ENCODE data around the gene EHD1.
"Not testable (repeated sequence)": the region's sequence is repeated elsewhere in the genome, so short reads cannot be mapped to it uniquely, and the experiment has no call there.

The EHD1 gene

GRCh38 chr11:64823568-64824119, 54.8 kb downstream of the EHD1 start:
- H3K9ac ChIP-seq (ENCODE audit: low read length) = no peak overlapping the region
- no peak overlapping the region for H3K4me3 ChIP-seq (ENCODE audit: insufficient read depth, low read length, poor library complexity, severe bottlenecking)
- H4K20me1 ChIP-seq (ENCODE audit: low read depth, low read length) = no peaks in the 10 kb centered on the region
- H3K27me3 ChIP-seq (ENCODE audit: low read length) = no peaks in the 10 kb centered on the region
- H3K79me2 ChIP-seq (ENCODE audit: insufficient read depth, low read length) = no peaks in the 10 kb centered on the region
- no peak overlapping the region for H3K27ac ChIP-seq (ENCODE audit: low read depth, low read length)
- H3K36me3 ChIP-seq (ENCODE audit: low read length) = no peaks in the 10 kb centered on the region
- no peaks in the 10 kb centered on the region for H3F3A ChIP-seq (ENCODE audit: insufficient read depth)
- no peaks in the 10 kb centered on the region for H3K9me3 ChIP-seq (ENCODE audit: insufficient read depth, low read length)
- no peak overlapping the region for H3K4me2 ChIP-seq (ENCODE audit: low read depth, low read length, poor library complexity, severe bottlenecking)
- no peak for TF ChIP-seq EZH2phosphoT487 (conservative IDR thresholded peaks at IDR 0.05; ENCODE audit: low read length)
- TF ChIP-seq, protein P1, sequence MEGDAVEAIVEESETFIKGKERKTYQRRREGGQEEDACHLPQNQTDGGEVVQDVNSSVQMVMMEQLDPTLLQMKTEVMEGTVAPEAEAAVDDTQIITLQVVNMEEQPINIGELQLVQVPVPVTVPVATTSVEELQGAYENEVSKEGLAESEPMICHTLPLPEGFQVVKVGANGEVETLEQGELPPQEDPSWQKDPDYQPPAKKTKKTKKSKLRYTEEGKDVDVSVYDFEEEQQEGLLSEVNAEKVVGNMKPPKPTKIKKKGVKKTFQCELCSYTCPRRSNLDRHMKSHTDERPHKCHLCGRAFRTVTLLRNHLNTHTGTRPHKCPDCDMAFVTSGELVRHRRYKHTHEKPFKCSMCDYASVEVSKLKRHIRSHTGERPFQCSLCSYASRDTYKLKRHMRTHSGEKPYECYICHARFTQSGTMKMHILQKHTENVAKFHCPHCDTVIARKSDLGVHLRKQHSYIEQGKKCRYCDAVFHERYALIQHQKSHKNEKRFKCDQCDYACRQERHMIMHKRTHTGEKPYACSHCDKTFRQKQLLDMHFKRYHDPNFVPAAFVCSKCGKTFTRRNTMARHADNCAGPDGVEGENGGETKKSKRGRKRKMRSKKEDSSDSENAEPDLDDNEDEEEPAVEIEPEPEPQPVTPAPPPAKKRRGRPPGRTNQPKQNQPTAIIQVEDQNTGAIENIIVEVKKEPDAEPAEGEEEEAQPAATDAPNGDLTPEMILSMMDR (IDR thresholded peaks at IDR 0.05; ENCODE audit: insufficient read depth, low read length, poor library complexity, severe bottlenecking) = no peak
- H2AFZ ChIP-seq (ENCODE audit: low read depth, low read length, severe bottlenecking) = no peak overlapping the region
- no peaks in the 10 kb centered on the region for H3K9me2 ChIP-seq (replicated peaks; ENCODE audit: insufficient read depth, low read length)

DNA sequence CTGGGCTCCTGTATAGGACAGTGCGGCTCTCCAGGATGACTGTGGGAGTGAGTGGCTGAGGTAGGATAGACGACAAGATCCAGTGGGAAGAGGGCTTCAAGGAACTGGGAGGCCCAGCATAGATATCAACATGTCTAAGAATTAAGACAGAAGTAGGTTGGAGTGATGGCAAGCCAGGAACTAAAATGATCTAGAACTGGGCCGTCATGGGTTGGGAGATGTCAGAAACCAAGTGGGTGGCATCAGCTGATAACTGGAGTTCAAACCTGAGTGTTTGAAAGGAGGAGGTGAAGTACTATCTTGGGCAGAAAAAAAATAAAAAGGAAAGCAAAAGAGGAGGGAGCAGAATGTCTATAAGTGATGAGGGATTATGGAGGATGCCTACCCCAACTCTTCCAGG, 60.9 kb downstream of the EHD1 start:
- H3K4me2 ChIP-seq (ENCODE audit: low read depth, low read length, poor library complexity, severe bottlenecking) = no peak overlapping the region

DNA sequence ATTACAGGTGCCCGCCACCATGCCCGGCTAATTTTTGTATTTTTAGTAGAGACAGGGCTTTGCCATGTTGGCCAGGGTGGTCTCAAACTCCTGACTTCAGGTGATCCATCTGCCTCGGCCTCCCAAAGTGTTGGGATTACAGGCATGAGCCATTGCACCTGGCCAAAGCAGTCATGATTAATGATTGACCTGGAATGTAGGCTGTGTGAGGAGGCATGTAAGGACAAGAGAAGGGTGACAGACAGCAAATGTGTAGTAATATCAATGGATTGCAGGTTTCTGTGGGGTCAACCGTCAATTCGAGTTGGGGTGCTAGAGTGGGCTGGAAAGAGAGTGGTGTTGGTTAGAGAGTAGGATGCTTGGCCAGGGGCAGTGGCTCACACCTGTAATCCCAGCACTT, 63.0 kb downstream of the EHD1 start:
- H3K9ac ChIP-seq (ENCODE audit: low read length); H3K79me2 ChIP-seq (ENCODE audit: insufficient read depth, low read length); H4K20me1 ChIP-seq (ENCODE audit: low read depth, low read length); H3K36me3 ChIP-seq (ENCODE audit: low read length); H3K9me3 ChIP-seq (ENCODE audit: insufficient read depth, low read length); H3K9me2 ChIP-seq (replicated peaks; ENCODE audit: insufficient read depth, low read length); H3K4me3 ChIP-seq (ENCODE audit: insufficient read depth, low read length, poor library complexity, severe bottlenecking); H3K27me3 ChIP-seq (ENCODE audit: low read length); H2AFZ ChIP-seq (ENCODE audit: low read depth, low read length, severe bottlenecking); H3K4me2 ChIP-seq (ENCODE audit: low read depth, low read length, poor library complexity, severe bottlenecking): not testable (repeated sequence)
- H3K27ac ChIP-seq (ENCODE audit: low read depth, low read length) = peak overlapping the region; percentile 68; the same call in 1 of the 2 replicates
- H3F3A ChIP-seq (ENCODE audit: insufficient read depth) = peaks cover 21% of the 10 kb centered on the region

More for the DNA sequence above, 60.9 kb downstream of the EHD1 start:
- TF ChIP-seq, protein P1 (IDR thresholded peaks at IDR 0.05; ENCODE audit: insufficient read depth, low read length, poor library complexity, severe bottlenecking) = no peak
- no peak for TF ChIP-seq EZH2phosphoT487 (conservative IDR thresholded peaks at IDR 0.05; ENCODE audit: low read length)
- no peaks in the 10 kb centered on the region for H3K9me2 ChIP-seq (replicated peaks; ENCODE audit: insufficient read depth, low read length)
- no peaks in the 10 kb centered on the region for H3K79me2 ChIP-seq (ENCODE audit: insufficient read depth, low read length)
- H3K9ac ChIP-seq (ENCODE audit: low read length) = no peak overlapping the region
- no peaks in the 10 kb centered on the region for H3K27me3 ChIP-seq (ENCODE audit: low read length)
- no peak overlapping the region for H3K27ac ChIP-seq (ENCODE audit: low read depth, low read length)
- H3K9me3 ChIP-seq (ENCODE audit: insufficient read depth, low read length) = no peaks in the 10 kb centered on the region
- H3F3A ChIP-seq (ENCODE audit: insufficient read depth) = peaks cover 15% of the 10 kb centered on the region
- H2AFZ ChIP-seq (ENCODE audit: low read depth, low read length, severe bottlenecking) = no peak overlapping the region
- no peaks in the 10 kb centered on the region for H3K36me3 ChIP-seq (ENCODE audit: low read length)
- H3K4me3 ChIP-seq (ENCODE audit: insufficient read depth, low read length, poor library complexity, severe bottlenecking) = no peak overlapping the region
- no peaks in the 10 kb centered on the region for H4K20me1 ChIP-seq (ENCODE audit: low read depth, low read length)

GRCh38 chr11:64814712-64815187, 63.7 kb downstream of the EHD1 start:
- peak overlapping the region; percentile 28 for H3K4me2 ChIP-seq (ENCODE audit: low read depth, low read length, poor library complexity, severe bottlenecking)
- no peaks in the 10 kb centered on the region for H4K20me1 ChIP-seq (ENCODE audit: low read depth, low read length)

More at GRCh38 chr11:64814712-64815187, 63.7 kb downstream of the EHD1 start:
- no peaks in the 10 kb centered on the region for H3K9me3 ChIP-seq (ENCODE audit: insufficient read depth, low read length)
- no peaks in the 10 kb centered on the region for H3K9me2 ChIP-seq (replicated peaks; ENCODE audit: insufficient read depth, low read length)
- no peak overlapping the region for H2AFZ ChIP-seq (ENCODE audit: low read depth, low read length, severe bottlenecking)
- peaks cover 21% of the 10 kb centered on the region for H3F3A ChIP-seq (ENCODE audit: insufficient read depth)
- H3K4me3 ChIP-seq (ENCODE audit: insufficient read depth, low read length, poor library complexity, severe bottlenecking) = no peak overlapping the region
- H3K79me2 ChIP-seq (ENCODE audit: insufficient read depth, low read length) = peaks cover under 1% of the 10 kb centered on the region; the same call in 1 of the 2 replicates
- peak overlapping the region; percentile 68 for H3K27ac ChIP-seq (ENCODE audit: low read depth, low read length)
- H3K9ac ChIP-seq (ENCODE audit: low read length) = no peak overlapping the region
- H3K36me3 ChIP-seq (ENCODE audit: low read length) = no peaks in the 10 kb centered on the region
- no peaks in the 10 kb centered on the region for H3K27me3 ChIP-seq (ENCODE audit: low read length)
- no peak for TF ChIP-seq EZH2phosphoT487 (conservative IDR thresholded peaks at IDR 0.05; ENCODE audit: low read length)
- TF ChIP-seq, protein P1 (IDR thresholded peaks at IDR 0.05; ENCODE audit: insufficient read depth, low read length, poor library complexity, severe bottlenecking) = no peak

Data from SU-DHL-6 (cell line).